Activated CD4-positive, alpha-beta memory T cell treated with anti-CD3 and anti-CD28 coated beads, Interleukin-2, amount 10 ng/mL, durations not matched to agents 7 days and 5 days (primary cell): ENCODE results near the gene ST6GALNAC3. TPM values are rescaled to one million over a fixed set of nuclear protein-coding genes. Genes with fewer than 3 reads are reported as not detected.
A peak's percentile ranks its signal among the peaks of the same experiment; 100 is the strongest.
"Not testable (repeated sequence)": the region's sequence is repeated elsewhere in the genome, so short reads cannot be mapped to it uniquely, and the experiment has no call there.

ENCODE experiments used
- CTCF ChIA-PET: fragments of 350-600 bp; sonication (Branson Sonifier 250); formaldehyde crosslinking; loops from one replicate; lab custom pipeline; 2021; ENCODE audit warnings: antibody characterized with exemption, inconsistent platforms; lab: Charles Lee
- POLR2A ChIA-PET: fragments of 350-600 bp; sonication (Branson Sonifier 250); formaldehyde crosslinking; loops from one replicate; lab custom pipeline; 2021; ENCODE audit warnings: antibody characterized with exemption; lab: Charles Lee
- DNase-seq: peaks from one replicate; pipeline ENCODE4 v3.0.0-alpha.2; 2020
- H3K27ac Mint-ChIP-seq: one replicate; pipeline ENCODE4 v1.8.0; 2021; ENCODE audit warnings: mild to moderate bottlenecking, mixed read lengths
- H3K27me3 Mint-ChIP-seq: one replicate; pipeline ENCODE4 v1.8.0; 2021; ENCODE audit warnings: mixed read lengths
- H3K36me3 Mint-ChIP-seq: one replicate; pipeline ENCODE4 v1.8.0; 2021; ENCODE audit warnings: low read depth, mixed read lengths
- H3K4me1 Mint-ChIP-seq: one replicate; pipeline ENCODE4 v1.8.0; 2021; ENCODE audit warnings: mixed read lengths
- H3K4me3 Mint-ChIP-seq: one replicate; pipeline ENCODE4 v1.8.0; 2021; ENCODE audit warnings: mild to moderate bottlenecking, mixed read lengths
- H3K9me3 Mint-ChIP-seq: one replicate; pipeline ENCODE4 v1.8.0; 2021; ENCODE audit warnings: mixed read lengths
- total RNA-seq, 2 experiments: library from RNA; stranded (reverse); gene quantifications; one replicate each; pipeline ENCODE4 v1.2.3, GENCODE V29; 2021

ST6GALNAC3 gene
- total RNA-seq: not detected

- POLR2A ChIA-PET: no interaction called here
- CTCF ChIA-PET: no interaction called here
- H3K4me1 Mint-ChIP-seq: peaks cover 12% of the 10 kb centered on the region
- no peaks in the 10 kb centered on the region for H3K36me3 Mint-ChIP-seq
- peak; percentile 76 for DNase-seq
- peaks cover 22% of the 10 kb centered on the region for H3K27me3 Mint-ChIP-seq
- no peak within 1 kb of the TSS for H3K27ac Mint-ChIP-seq
- H3K4me3 Mint-ChIP-seq: peak within 1 kb of the TSS; percentile 73
- H3K9me3 Mint-ChIP-seq: no peaks in the 10 kb centered on the region
These were observed at the start of gene ST6GALNAC3 for GRCh38 chr1:76074321-76075187. Gene ST6GALNAC3 (plus strand): TSS chr1:76074746.

DNA sequence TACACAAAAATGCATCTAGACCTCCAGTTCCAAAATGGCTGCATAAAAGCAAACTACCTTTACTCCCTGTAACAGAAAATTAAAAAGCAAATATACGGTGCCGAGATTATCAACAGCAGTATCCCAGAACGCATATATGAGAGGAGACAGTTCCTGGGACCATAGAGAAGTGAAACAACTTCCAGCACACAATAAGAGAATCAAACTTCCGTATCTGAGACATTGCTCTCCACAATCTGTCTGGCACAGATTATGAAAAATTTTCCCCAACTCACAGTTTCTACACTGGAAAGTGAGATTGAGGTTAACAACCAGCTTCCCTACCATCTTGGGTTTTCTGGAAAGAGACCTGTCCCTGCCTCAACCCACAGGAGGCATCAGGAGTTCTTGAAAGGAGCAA is 47.2 kb upstream of the ST6GALNAC3 start:
- no peak for DNase-seq
- no peaks in the 10 kb centered on the region for H3K9me3 Mint-ChIP-seq
- CTCF ChIA-PET: no interaction called here
- H3K27me3 Mint-ChIP-seq: peaks cover 26% of the 10 kb centered on the region
- no peak overlapping the region for H3K4me3 Mint-ChIP-seq
- no peaks in the 10 kb centered on the region for H3K36me3 Mint-ChIP-seq
- POLR2A ChIA-PET: no interaction called here
- H3K27ac Mint-ChIP-seq: no peak overlapping the region
- peaks cover 14% of the 10 kb centered on the region for H3K4me1 Mint-ChIP-seq

DNA sequence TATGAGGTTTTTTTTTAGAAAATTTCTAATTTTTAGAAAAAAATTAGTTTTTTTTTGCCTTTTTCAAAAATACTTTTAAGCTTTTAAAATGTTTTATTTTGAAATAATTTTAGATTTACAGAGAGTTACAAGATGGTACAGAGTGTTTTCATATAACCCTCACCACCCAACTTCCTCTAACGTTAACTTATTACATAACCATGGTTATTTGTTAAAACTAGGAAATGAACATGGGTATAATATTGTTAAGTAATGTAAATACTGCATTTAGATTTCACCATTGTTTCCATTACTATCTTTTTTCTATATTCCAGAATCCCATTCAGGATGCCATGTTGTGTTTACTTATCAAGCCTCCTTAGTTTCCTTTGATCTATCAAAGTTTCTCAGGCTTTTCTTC is 45.2 kb upstream of the ST6GALNAC3 start:
- H3K9me3 Mint-ChIP-seq: no peaks in the 10 kb centered on the region
- no peak overlapping the region for H3K4me3 Mint-ChIP-seq
- no peaks in the 10 kb centered on the region for H3K36me3 Mint-ChIP-seq
- H3K27me3 Mint-ChIP-seq: peaks cover 30% of the 10 kb centered on the region
- H3K27ac Mint-ChIP-seq: no peak overlapping the region
- ChIA-PET CTCF (no interaction called here), POLR2A (no interaction called here)
- DNase-seq: no peak
- peaks cover 3% of the 10 kb centered on the region for H3K4me1 Mint-ChIP-seq

DNA sequence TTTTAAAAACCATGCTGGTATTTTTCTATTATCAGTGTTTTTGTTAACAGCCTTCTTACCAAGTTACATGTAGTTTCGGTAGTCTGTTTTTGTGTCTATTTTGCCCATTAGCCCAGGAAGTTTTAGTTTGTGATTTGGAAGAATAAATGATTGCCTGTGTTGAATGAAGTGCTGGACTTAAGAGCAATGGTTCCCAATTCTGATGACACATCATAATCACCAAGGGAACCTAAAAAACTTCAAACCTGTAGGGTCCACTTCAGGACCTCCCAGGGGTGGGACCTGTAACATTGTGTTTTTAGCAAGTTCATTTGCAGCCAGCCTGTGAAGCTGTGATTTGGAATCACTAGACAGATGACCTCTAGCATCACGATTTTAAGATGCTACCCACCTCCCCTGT is 43.0 kb upstream of the ST6GALNAC3 start:
- POLR2A ChIA-PET: no interaction called here
- Mint-ChIP-seq H3K4me1 (no peaks in the 10 kb centered on the region), H3K27ac (no peak overlapping the region), H3K4me3 (no peak overlapping the region), H3K9me3 (no peaks in the 10 kb centered on the region), H3K36me3 (no peaks in the 10 kb centered on the region), H3K27me3 (peaks cover 30% of the 10 kb centered on the region)
- CTCF ChIA-PET: no interaction called here
- no peak for DNase-seq

GRCh38 chr1:76033800-76034475 is 40.6 kb upstream of the ST6GALNAC3 start:
- CTCF ChIA-PET: interaction anchor here (1.2 kb wide), 1 partner anchor 45 kb away, joined by 3 read pairs; no protein-coding TSS in a partner anchor
- Mint-ChIP-seq H3K4me1 (no peaks in the 10 kb centered on the region), H3K4me3 (no peak overlapping the region), H3K27me3 (peaks cover 18% of the 10 kb centered on the region), H3K27ac (no peak overlapping the region), H3K9me3 (no peaks in the 10 kb centered on the region), H3K36me3 (no peaks in the 10 kb centered on the region)
- no peak for DNase-seq
- POLR2A ChIA-PET: no interaction called here

GRCh38 chr1:76035053-76035452 is 39.5 kb upstream of the ST6GALNAC3 start:
- CTCF ChIA-PET: interaction anchor here (1.2 kb wide), 1 partner anchor 46 kb away, joined by 3 read pairs; no protein-coding TSS in a partner anchor
- POLR2A ChIA-PET: no interaction called here
- DNase-seq: no peak

DNA sequence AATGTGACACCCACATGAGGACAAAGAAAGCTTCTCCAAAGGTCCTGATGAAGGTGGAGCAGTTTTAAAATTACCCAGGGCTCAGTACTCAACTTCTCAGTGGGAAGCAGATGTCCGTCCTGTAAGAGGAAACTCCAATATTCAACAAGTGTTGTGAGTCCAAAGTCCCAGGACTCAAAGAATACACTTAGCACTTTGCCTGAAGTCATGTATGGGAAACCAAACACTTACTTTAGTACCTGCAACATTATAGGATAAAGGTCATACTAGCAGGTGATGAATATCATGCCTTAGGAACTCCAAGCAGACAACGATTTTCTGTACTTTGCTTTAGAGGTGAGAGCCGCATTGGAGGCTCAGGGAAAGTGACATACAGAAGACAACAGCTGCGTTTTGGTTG is 37.2 kb upstream of the ST6GALNAC3 start:
- DNase-seq: no peak
- Mint-ChIP-seq H3K9me3 (no peaks in the 10 kb centered on the region), H3K4me1 (no peaks in the 10 kb centered on the region), H3K27ac (no peak overlapping the region), H3K4me3 (no peak overlapping the region), H3K36me3 (no peaks in the 10 kb centered on the region), H3K27me3 (peaks cover 12% of the 10 kb centered on the region)
- POLR2A ChIA-PET: no interaction called here
- CTCF ChIA-PET: no interaction called here

More at GRCh38 chr1:76035053-76035452, 39.5 kb upstream of the ST6GALNAC3 start:
- Mint-ChIP-seq H3K36me3 (no peaks in the 10 kb centered on the region), H3K4me1 (no peaks in the 10 kb centered on the region), H3K9me3 (no peaks in the 10 kb centered on the region), H3K27me3 (peaks cover 18% of the 10 kb centered on the region), H3K27ac (no peak overlapping the region), H3K4me3 (no peak overlapping the region)

- Mint-ChIP-seq H3K27me3 (peaks cover 9% of the 10 kb centered on the region), H3K36me3 (no peaks in the 10 kb centered on the region), H3K4me3 (no peak overlapping the region), H3K27ac (no peak overlapping the region), H3K4me1 (no peaks in the 10 kb centered on the region), H3K9me3 (no peaks in the 10 kb centered on the region)
- CTCF ChIA-PET: interaction anchor here (1.4 kb wide), 1 partner anchor 28 kb away, joined by 3 read pairs; no protein-coding TSS in a partner anchor
- POLR2A ChIA-PET: no interaction called here
- DNase-seq: no peak
These were observed 36.1 kb upstream of the ST6GALNAC3 start for GRCh38 chr1:76038287-76039004.

- POLR2A ChIA-PET: no interaction called here
- Mint-ChIP-seq H3K4me3 (no peak overlapping the region), H3K27ac (no peak overlapping the region), H3K36me3 (no peaks in the 10 kb centered on the region), H3K27me3 (peaks cover 10% of the 10 kb centered on the region), H3K9me3 (no peaks in the 10 kb centered on the region), H3K4me1 (no peaks in the 10 kb centered on the region)
- DNase-seq: no peak
- CTCF ChIA-PET: no interaction called here
These were observed 28.4 kb upstream of the ST6GALNAC3 start for GRCh38 chr1:76046149-76046548.

DNA sequence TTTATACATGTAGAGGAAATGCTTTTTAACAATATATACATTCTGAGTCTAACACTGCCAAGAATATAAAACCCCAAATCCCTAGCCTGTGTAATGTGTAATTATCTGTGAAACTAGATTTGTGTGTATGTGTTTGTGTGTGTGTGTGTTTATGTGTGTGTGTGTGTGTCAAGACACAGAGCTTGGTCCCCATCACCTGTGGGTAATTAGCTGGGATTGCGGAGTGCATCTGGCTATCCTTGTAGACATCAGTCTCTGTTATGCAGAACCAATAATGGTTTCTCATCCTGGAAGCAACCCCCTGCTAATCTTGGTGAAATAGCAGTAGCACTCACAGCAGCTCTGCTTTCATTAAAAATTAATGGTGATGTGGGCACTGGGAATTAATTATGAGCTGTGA is 26.3 kb upstream of the ST6GALNAC3 start:
- H3K36me3 Mint-ChIP-seq: no peaks in the 10 kb centered on the region
- CTCF ChIA-PET: no interaction called here
- no peak overlapping the region for H3K27ac Mint-ChIP-seq
- H3K4me3 Mint-ChIP-seq: no peak overlapping the region
- peaks cover 7% of the 10 kb centered on the region for H3K4me1 Mint-ChIP-seq
- peaks cover 9% of the 10 kb centered on the region for H3K27me3 Mint-ChIP-seq
- POLR2A ChIA-PET: no interaction called here
- no peaks in the 10 kb centered on the region for H3K9me3 Mint-ChIP-seq
- no peak for DNase-seq

DNA sequence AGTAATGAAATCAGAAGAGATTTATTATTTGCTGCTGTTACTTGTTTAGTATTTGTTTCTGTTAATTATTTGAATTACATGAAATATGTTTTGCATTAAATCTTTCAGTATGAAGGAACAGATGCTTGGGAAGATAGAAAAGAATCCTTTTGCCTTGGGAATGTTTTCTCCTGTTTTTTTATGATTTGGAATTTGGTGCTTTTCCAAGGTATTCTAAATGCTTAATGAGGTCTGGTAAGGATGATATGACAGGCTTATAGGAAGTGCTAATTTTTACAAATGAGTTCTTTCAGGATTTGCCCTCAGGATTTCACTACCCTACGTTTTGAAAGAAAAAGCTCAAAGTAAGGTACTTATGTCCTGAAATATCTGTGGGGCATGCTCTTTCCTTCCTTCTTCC is 25.6 kb upstream of the ST6GALNAC3 start:
- H3K36me3 Mint-ChIP-seq: no peaks in the 10 kb centered on the region

GRCh38 chr1:76049498-76049897 is 25.0 kb upstream of the ST6GALNAC3 start:
- Mint-ChIP-seq H3K36me3 (no peaks in the 10 kb centered on the region), H3K9me3 (no peaks in the 10 kb centered on the region), H3K27me3 (peaks cover 8% of the 10 kb centered on the region), H3K4me3 (no peak overlapping the region), H3K4me1 (peaks cover 9% of the 10 kb centered on the region), H3K27ac (no peak overlapping the region)
- ChIA-PET POLR2A (no interaction called here), CTCF (no interaction called here)
- no peak for DNase-seq

More for the DNA sequence above, 25.6 kb upstream of the ST6GALNAC3 start:
- Mint-ChIP-seq H3K4me1 (peaks cover 9% of the 10 kb centered on the region), H3K9me3 (no peaks in the 10 kb centered on the region), H3K27ac (no peak overlapping the region), H3K4me3 (no peak overlapping the region), H3K27me3 (peaks cover 8% of the 10 kb centered on the region)
- no peak for DNase-seq
- POLR2A ChIA-PET: no interaction called here
- CTCF ChIA-PET: no interaction called here

DNA sequence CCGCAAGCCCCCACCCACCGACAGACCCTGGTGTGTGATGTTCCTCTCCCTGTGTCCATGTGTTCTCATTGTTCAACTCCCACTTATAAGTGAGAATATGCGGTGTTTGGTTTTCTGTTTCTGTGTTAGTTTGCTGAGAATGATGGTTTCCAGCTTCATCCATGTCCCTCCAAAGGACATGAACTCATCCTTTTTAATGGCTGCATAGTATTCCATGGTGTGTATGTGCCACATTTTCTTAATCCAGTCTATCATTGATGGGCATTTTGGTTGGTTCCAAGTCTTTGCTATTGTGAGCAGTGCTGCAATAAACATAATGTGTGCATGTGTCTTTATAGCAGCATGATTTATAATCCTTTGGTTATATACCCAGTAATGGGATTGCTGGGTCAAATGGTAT is 24.5 kb upstream of the ST6GALNAC3 start:
- H3K9me3 Mint-ChIP-seq, H3K27ac Mint-ChIP-seq, CTCF ChIA-PET, H3K4me3 Mint-ChIP-seq, H3K36me3 Mint-ChIP-seq, DNase-seq, POLR2A ChIA-PET, H3K4me1 Mint-ChIP-seq, H3K27me3 Mint-ChIP-seq: not testable (repeated sequence)
